GM18526 (cell line): ENCODE data around the gene FBXO36.

Experiments used
- POLR2A ChIP-seq: IDR thresholded peaks from 3 replicates; pipeline ENCODE4 v1.6.1; 2011; ENCODE audit not compliant: insufficient read length; ENCODE audit errors: extremely low read depth

FBXO36 gene

GRCh38 chr2:229997565-229997964 lies 75.3 kb downstream of the FBXO36 start:
- no peak for TF ChIP-seq POLR2A

DNA sequence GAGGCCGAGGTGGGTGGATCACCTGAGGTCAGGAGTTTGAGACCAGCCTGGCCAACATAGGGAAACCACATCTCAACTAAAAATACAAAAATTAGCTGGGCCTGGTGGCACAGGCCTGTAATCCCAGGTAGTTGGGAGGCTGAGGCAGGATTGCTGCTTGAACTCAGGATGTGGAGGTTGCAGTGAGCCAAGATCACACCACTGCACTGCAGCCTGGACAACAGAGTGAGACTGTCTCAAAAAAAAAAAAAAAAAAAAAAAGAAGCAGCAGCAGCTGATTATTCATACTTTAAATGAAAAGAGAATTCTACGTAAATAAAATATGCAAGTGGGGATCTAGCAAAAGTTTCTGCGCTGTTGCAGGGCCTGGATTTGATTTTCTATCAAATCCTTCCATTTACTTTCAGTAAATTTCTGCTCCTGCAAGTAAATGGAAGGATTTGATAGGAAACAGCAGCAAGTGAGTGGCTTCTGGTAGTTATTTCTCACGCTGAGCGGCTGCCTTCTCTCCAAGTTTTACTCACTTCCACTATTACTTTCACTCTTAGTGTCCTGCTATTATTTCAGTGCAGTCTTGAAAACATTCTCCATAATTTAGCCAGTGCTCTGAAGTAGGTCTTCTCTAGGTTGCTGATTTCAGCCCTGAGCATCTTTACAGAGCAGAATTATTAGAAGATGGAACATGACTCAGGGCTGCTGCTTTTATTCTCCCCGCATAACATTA lies 78.0 kb downstream of the FBXO36 start:
- no peak for TF ChIP-seq POLR2A

GRCh38 chr2:230007931-230008707 lies 85.8 kb downstream of the FBXO36 start:
- TF ChIP-seq POLR2A = no peak

DNA sequence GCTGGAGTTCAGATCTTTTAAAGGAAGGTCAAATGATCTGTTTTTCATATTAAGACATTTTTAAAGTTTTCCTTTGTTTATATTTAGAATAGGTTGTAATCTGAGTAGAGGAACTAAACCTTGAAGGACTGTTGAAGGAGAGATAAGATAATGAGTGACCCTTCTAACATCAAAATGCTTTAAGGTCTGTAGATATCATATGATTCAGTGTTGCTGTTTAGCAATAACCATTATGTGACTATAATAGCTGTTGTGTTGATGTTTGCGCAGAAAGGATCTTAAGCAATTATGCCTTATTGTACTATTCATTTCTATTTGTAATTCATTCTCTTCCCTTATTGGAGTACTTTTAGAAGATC lies 86.4 kb downstream of the FBXO36 start:
- no peak for TF ChIP-seq POLR2A

DNA sequence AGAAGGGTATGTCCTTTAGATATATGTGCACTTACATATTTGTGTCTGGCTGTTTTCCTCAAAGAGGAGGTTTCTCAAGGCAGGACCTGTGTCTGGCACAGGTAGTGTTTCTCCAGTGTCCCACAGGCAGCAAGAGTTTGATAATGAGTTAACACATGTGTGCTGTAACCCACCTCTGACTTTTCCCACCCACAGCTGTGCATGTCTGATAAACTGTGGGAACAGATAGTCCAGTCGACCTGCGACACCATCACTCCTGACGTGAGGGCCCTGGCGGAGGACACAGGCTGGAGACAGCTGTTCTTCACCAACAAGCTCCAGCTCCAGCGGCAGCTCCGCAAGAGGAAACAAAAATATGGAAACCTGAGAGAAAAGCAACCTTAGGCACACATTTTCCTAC lies 88.2 kb downstream of the FBXO36 start:
- TF ChIP-seq POLR2A = no peak

DNA sequence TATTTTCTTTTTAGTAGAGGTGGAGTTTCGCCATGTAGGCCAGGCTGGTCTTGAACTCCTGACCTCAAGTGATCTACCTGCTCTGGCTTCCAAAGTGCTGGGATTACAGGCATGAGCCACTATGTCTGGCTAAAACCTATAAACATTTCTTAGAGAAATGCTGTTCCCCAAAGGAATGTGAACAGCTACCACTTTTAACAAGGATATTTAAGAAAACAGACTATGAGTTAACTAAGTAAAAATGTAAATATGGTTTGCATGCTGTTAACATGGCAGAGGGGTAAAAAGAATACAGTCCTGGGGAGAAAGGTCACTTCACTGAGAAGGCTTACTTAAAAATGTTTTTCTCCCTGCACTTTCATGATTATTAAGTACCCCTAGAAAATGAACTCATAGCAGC lies 89.3 kb downstream of the FBXO36 start:
- TF ChIP-seq POLR2A = no peak

DNA sequence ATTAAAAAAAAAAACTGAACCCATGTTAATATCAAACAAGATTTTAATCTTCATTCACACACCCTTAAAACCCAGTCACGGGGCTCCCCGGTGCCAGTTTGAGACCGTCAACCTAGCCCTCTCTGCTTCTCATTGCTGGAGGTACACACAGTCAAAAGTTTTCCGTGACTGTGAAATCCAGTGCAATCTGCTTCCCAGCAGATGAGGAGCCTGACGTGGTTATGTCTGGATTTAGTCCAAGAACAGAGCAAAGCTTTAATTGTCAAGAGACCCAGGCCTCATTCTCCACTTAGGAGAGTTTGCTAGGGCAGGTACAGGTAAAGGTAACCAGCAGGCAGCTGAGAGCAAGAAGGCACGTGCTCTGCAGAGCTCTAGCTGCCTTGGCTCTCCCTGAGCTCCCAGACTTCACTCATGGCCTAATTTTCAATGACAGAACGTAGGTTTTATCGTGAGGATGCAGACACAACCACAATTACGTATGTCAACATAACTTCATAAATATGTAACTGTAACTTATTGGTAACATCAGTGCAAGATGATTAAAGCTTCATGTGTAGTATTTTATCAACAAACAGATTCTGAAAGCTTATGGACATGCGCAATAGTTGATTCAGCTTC lies 90.1 kb downstream of the FBXO36 start:
- no peak for TF ChIP-seq POLR2A

GRCh38 chr2:230016844-230017243 lies 94.5 kb downstream of the FBXO36 start:
- TF ChIP-seq POLR2A = no peak

DNA sequence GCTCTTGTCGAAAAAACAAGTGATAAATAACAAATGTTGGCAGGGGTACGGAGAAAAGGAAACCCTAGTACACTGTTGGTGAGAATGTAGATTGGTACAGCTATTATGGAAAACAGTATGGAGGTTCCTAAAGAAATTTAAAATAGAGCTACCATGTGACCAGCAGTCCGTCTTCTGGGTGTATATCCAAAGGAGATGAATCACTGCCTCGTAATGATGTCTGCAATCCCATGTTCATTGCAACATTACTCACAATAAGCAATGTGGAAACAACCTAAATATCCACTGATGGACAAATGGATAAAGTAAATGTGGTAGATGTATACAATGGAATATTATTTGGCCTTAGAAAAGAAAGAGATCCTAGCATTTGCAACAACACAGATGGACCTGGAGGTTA lies 95.8 kb downstream of the FBXO36 start:
- no peak for TF ChIP-seq POLR2A

GRCh38 chr2:230019742-230020141 lies 97.4 kb downstream of the FBXO36 start:
- no peak for TF ChIP-seq POLR2A

- no peak for TF ChIP-seq POLR2A
Observed at GRCh38 chr2:230023313-230023712, 101.0 kb downstream of the FBXO36 start.

DNA sequence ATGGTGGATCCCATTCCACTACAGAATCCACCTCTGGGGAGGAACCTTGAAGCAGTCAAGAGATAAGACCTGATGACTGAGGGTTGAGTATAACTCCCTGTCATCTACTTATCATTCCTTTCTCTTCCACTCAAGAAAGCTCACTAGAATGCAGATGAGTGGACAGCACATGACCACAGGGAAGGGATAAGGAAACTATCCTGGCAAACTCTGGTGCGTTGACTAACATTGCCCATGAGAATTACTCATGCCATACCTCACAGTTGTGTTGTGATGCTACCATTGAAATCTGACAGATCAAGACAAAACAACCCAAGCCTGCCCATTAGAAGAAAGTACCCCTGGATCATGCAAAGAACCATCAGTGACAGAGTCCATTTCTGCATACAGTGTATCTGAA lies 119.9 kb downstream of the FBXO36 start:
- TF ChIP-seq POLR2A = no peak

- TF ChIP-seq POLR2A = no peak
Observed at GRCh38 chr2:230043025-230043424, 120.7 kb downstream of the FBXO36 start.

DNA sequence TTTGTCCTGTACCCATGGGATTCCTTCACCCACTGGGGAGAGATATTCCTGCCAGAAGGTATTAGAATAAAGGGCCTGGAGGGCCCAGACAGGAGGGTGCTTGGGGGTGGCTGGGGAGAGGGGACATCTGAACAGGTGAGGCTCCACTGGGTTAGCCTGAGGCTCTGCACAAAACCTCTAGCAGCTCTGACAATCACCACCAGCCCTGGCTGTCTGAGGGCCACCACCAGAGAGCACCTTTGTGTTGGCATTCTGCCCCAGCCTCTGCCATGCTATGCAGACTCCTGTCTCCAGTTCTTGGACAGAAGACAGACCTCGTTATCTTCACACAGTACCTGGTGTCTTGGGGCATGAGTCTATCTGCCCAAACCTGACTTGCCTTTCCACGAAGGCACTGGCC lies 121.2 kb downstream of the FBXO36 start:
- no peak for TF ChIP-seq POLR2A

DNA sequence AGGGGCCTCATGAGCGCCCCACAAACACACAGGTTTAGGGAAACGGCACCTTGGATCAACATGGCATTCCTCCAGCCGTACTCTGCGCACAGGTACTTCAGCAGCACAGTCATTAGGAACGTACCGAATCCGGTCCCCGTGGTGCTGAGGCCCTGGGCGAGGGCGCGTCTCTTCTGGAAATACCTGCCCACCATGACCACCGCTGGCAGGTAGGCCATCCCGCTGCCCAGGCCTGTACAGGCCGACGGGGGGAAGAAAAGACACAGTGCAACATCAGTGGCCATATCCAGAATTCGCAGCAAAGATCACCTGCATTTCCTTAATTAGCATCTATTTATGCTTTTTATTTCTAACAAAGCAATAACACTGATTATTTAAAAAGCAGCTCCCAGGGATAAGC lies 124.2 kb downstream of the FBXO36 start:
- TF ChIP-seq POLR2A = no peak

DNA sequence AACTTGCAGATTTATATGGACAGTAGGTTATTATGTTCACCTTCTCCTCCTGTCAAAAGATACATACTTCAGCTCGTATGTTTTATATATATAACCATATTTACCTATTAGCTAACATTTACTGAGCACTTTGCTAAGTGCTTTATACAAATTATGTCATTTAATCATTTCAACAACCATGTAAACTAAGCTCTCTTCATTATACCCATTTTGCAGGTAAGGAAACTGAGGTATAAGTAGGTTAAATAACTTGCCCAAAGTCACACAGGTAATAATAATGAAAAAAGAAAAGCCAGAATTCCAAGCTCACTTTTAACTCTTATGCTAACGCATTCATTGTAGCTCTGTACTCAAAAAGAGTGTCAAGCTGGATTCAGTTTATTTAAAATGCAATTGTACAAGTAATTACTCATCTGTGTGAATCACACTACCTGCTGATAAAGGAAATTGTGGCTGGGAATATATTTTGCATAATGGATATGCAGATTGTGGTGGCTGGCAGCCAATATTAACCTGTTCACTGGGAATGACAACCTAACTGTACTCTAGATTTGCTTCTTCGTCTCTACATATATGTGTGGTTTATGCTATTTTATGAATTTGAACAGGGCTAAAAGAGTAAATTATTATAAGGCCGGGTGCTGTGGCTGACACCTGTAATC lies 125.8 kb downstream of the FBXO36 start:
- no peak for TF ChIP-seq POLR2A
